BLaER1 treated with 17β-estradiol and CSF1 and Interleukin-3, amounts not matched to agents 10 nM and 100 nM (cell line): ENCODE measurements around the gene LMO1.
A peak's percentile ranks its signal among the peaks of the same experiment; 100 is the strongest.

Experiments
- H3K27ac ChIP-seq, 11 experiments: shearing (Covaris generic); formaldehyde crosslinking; 2 replicates each; pipeline ENCODE4 v1.8.1; 2022
- H3K27me3 ChIP-seq, 11 experiments: shearing (Covaris generic); formaldehyde crosslinking; 2 replicates each; pipeline ENCODE4 v1.8.1; 2022
- H3K36me3 ChIP-seq, 11 experiments: shearing (Covaris generic); formaldehyde crosslinking; 2 replicates each; pipeline ENCODE4 v1.8.1; 2022
- H3K4me1 ChIP-seq, 10 experiments: shearing (Covaris generic); formaldehyde crosslinking; 2 replicates each; pipeline ENCODE4 v1.8.1; 2022
- H3K4me2 ChIP-seq, 11 experiments: shearing (Covaris generic); formaldehyde crosslinking; 2 replicates each; pipeline ENCODE4 v1.8.1; 2022
- H3K4me3 ChIP-seq, 10 experiments: shearing (Covaris generic); formaldehyde crosslinking; 2 replicates each; pipeline ENCODE4 v1.8.1; 2022
- H3K9ac ChIP-seq, 11 experiments: shearing (Covaris generic); formaldehyde crosslinking; 2 replicates each; pipeline ENCODE4 v1.8.1; 2022
- H3K9me3 ChIP-seq, 11 experiments: shearing (Covaris generic); formaldehyde crosslinking; replicated peaks in 1 of 11; 2 replicates each; pipeline ENCODE4 v1.8.1; 2022
- H4K20me1 ChIP-seq, 11 experiments: shearing (Covaris generic); formaldehyde crosslinking; 2 replicates each; pipeline ENCODE4 v1.8.1; 2022
- Cebpa-rat ChIP-seq, 11 experiments: shearing (Covaris generic); IDR thresholded peaks; 2 replicates each; pipeline ENCODE4 v1.8.1; 2022

Gene LMO1

GRCh38 chr11:8247312-8247711, 16.4 kb downstream of the LMO1 start:
- H3K4me2 ChIP-seq: no peak overlapping the region
- no peak for TF ChIP-seq Cebpa-rat (IDR thresholded peaks at IDR 0.05)
- H3K36me3 ChIP-seq: no peaks in the 10 kb centered on the region
- H4K20me1 ChIP-seq: 0 out of 22 replicates have a peak, but pooled peaks cover 0 to 3% (median 0%) of the 10 kb centered on the region in 11 experiments
- H3K9ac ChIP-seq: no peak overlapping the region
- H3K9me3 ChIP-seq: no peaks in the 10 kb centered on the region
- H3K27me3 ChIP-seq: peaks cover 0 to 8% (median 0%) of the 10 kb centered on the region in 11 experiments; a peak in 2 of 22 replicates
- no peak overlapping the region for H3K4me3 ChIP-seq
- no peak overlapping the region for H3K27ac ChIP-seq
- H3K4me1 ChIP-seq: peaks cover 0 to 12% (median 8%) of the 10 kb centered on the region in 10 experiments; a peak in 16 of 20 replicates

GRCh38 chr11:8243458-8243857, 20.2 kb downstream of the LMO1 start:
- Histone ChIP-seq H3K9ac (no peak overlapping the region), H4K20me1 (0 out of 22 replicates have a peak, but pooled peaks cover 0 to 3% (median 0%) of the 10 kb centered on the region in 11 experiments), H3K9me3 (no peaks in the 10 kb centered on the region; a peak in 1 of 22 replicates), H3K27me3 (peaks cover 0 to 11% (median 0%) of the 10 kb centered on the region in 11 experiments; a peak in 2 of 22 replicates), H3K36me3 (no peaks in the 10 kb centered on the region), H3K4me1 (peaks cover 0 to 23% (median 13%) of the 10 kb centered on the region in 10 experiments; a peak in 16 of 20 replicates), H3K4me3 (no peak overlapping the region), H3K4me2 (peak overlapping the region in 3 of 11 experiments; percentile 50 to 64 (median 59); a peak in 4 of 22 replicates), H3K27ac (no peak overlapping the region)
- no peak for TF ChIP-seq Cebpa-rat (IDR thresholded peaks at IDR 0.05)

- no peaks in the 10 kb centered on the region for H3K36me3 ChIP-seq
- H3K4me3 ChIP-seq: no peak overlapping the region
- peaks cover 0 to 23% (median 13%) of the 10 kb centered on the region in 10 experiments; a peak in 16 of 20 replicates for H3K4me1 ChIP-seq
- H3K4me2 ChIP-seq: peak overlapping the region in 8 of 11 experiments; percentile 27 to 64 (median 60); a peak in 16 of 22 replicates
- H3K9ac ChIP-seq: peak overlapping the region in 2 of 11 experiments; percentile 4 to 5; a peak in 1 of 22 replicates
- H3K27ac ChIP-seq: no peak overlapping the region
- H4K20me1 ChIP-seq: 0 out of 22 replicates have a peak, but pooled peaks cover 0 to 3% (median 0%) of the 10 kb centered on the region in 11 experiments
- H3K27me3 ChIP-seq: peaks cover 0 to 11% (median 0%) of the 10 kb centered on the region in 11 experiments; a peak in 2 of 22 replicates
- H3K9me3 ChIP-seq: no peaks in the 10 kb centered on the region; a peak in 1 of 22 replicates
- TF ChIP-seq Cebpa-rat (IDR thresholded peaks at IDR 0.05): no peak
Measured at GRCh38 chr11:8242499-8243280, 21.0 kb downstream of the LMO1 start.

GRCh38 chr11:8242118-8242475, 21.6 kb downstream of the LMO1 start:
- Histone ChIP-seq H3K9me3 (no peaks in the 10 kb centered on the region; a peak in 1 of 22 replicates), H3K4me3 (no peak overlapping the region), H3K9ac (0 out of 22 replicates have a peak overlapping the region, but pooled peaks of 1 of the 11 experiments have one; percentile 5), H3K4me2 (peak overlapping the region in 8 of 11 experiments; percentile 27 to 64 (median 60); a peak in 15 of 22 replicates), H3K27ac (no peak overlapping the region), H3K36me3 (no peaks in the 10 kb centered on the region), H4K20me1 (no peaks in the 10 kb centered on the region), H3K4me1 (peaks cover 0 to 23% (median 13%) of the 10 kb centered on the region in 10 experiments; a peak in 16 of 20 replicates), H3K27me3 (peaks cover 0 to 11% (median 0%) of the 10 kb centered on the region in 11 experiments; a peak in 2 of 22 replicates)
- no peak for TF ChIP-seq Cebpa-rat (IDR thresholded peaks at IDR 0.05)

- H3K27ac ChIP-seq: no peak overlapping the region
- no peaks in the 10 kb centered on the region; a peak in 1 of 22 replicates for H3K9me3 ChIP-seq
- no peak for TF ChIP-seq Cebpa-rat (IDR thresholded peaks at IDR 0.05)
- peak overlapping the region in 6 of 11 experiments; percentile 48 to 64 (median 60); a peak in 9 of 22 replicates for H3K4me2 ChIP-seq
- H3K27me3 ChIP-seq: peaks cover 0 to 11% (median 0%) of the 10 kb centered on the region in 11 experiments; a peak in 2 of 22 replicates
- no peaks in the 10 kb centered on the region for H3K36me3 ChIP-seq
- no peaks in the 10 kb centered on the region for H4K20me1 ChIP-seq
- H3K4me3 ChIP-seq: no peak overlapping the region
- peaks cover 0 to 23% (median 13%) of the 10 kb centered on the region in 10 experiments; a peak in 16 of 20 replicates for H3K4me1 ChIP-seq
- no peak overlapping the region for H3K9ac ChIP-seq
Measured at GRCh38 chr11:8241373-8242117, 22.1 kb downstream of the LMO1 start.

- H3K4me2 ChIP-seq: no peak overlapping the region
- H3K9ac ChIP-seq: no peak overlapping the region
- H3K27me3 ChIP-seq: peaks cover 0 to 11% (median 0%) of the 10 kb centered on the region in 11 experiments; a peak in 2 of 22 replicates
- no peak for TF ChIP-seq Cebpa-rat (IDR thresholded peaks at IDR 0.05)
- H3K27ac ChIP-seq: no peak overlapping the region
- H4K20me1 ChIP-seq: no peaks in the 10 kb centered on the region
- peaks cover 0 to 29% (median 13%) of the 10 kb centered on the region in 10 experiments; a peak in 16 of 20 replicates for H3K4me1 ChIP-seq
- H3K9me3 ChIP-seq: no peaks in the 10 kb centered on the region; a peak in 1 of 22 replicates
- no peaks in the 10 kb centered on the region for H3K36me3 ChIP-seq
- H3K4me3 ChIP-seq: no peak overlapping the region
Measured at GRCh38 chr11:8239536-8240228, 24.0 kb downstream of the LMO1 start.

GRCh38 chr11:8239040-8239439, 24.6 kb downstream of the LMO1 start:
- no peaks in the 10 kb centered on the region for H3K36me3 ChIP-seq
- peaks cover 0 to 29% (median 13%) of the 10 kb centered on the region in 10 experiments; a peak in 16 of 20 replicates for H3K4me1 ChIP-seq
- no peak for TF ChIP-seq Cebpa-rat (IDR thresholded peaks at IDR 0.05)

GRCh38 chr11:8237453-8237852, 26.2 kb downstream of the LMO1 start:
- peaks cover 0 to 4% (median 0%) of the 10 kb centered on the region in 11 experiments; a peak in 1 of 22 replicates for H3K27me3 ChIP-seq
- H4K20me1 ChIP-seq: 0 out of 22 replicates have a peak, but pooled peaks cover 0 to 2% (median 0%) of the 10 kb centered on the region in 11 experiments
- no peak for TF ChIP-seq Cebpa-rat (IDR thresholded peaks at IDR 0.05)
- no peak overlapping the region for H3K4me3 ChIP-seq
- no peak overlapping the region for H3K27ac ChIP-seq
- no peak overlapping the region for H3K4me2 ChIP-seq
- H3K36me3 ChIP-seq: no peaks in the 10 kb centered on the region
- peaks cover 0 to 19% (median 6%) of the 10 kb centered on the region in 10 experiments; a peak in 15 of 20 replicates for H3K4me1 ChIP-seq
- H3K9me3 ChIP-seq: no peaks in the 10 kb centered on the region; a peak in 1 of 22 replicates
- H3K9ac ChIP-seq: no peak overlapping the region

More at GRCh38 chr11:8239040-8239439, 24.6 kb downstream of the LMO1 start:
- Histone ChIP-seq H3K4me2 (no peak overlapping the region), H3K4me3 (no peak overlapping the region), H3K9me3 (no peaks in the 10 kb centered on the region; a peak in 1 of 22 replicates), H3K9ac (no peak overlapping the region), H4K20me1 (no peaks in the 10 kb centered on the region), H3K27me3 (peaks cover 0 to 11% (median 0%) of the 10 kb centered on the region in 11 experiments; a peak in 2 of 22 replicates), H3K27ac (no peak overlapping the region)
